GM21360 (cell line): ENCODE data around the gene PYGB.

ENCODE experiments used
- ATAC-seq: cut with Tn5 transposase; IDR thresholded peaks from one replicate; pipeline ENCODE4 v1.9.1; 2021; ENCODE audit warnings: mild to moderate bottlenecking, moderate library complexity; ENCODE audit not compliant: unreplicated experiment

The PYGB gene

GRCh38 chr20:25215521-25215920 lies 32.4 kb upstream of the PYGB start:
- ATAC-seq: no peak

GRCh38 chr20:25216199-25216945 lies 31.5 kb upstream of the PYGB start:
- no peak for ATAC-seq

GRCh38 chr20:25217161-25218108 lies 30.4 kb upstream of the PYGB start:
- no peak for ATAC-seq

GRCh38 chr20:25218109-25218486 lies 29.8 kb upstream of the PYGB start:
- no peak for ATAC-seq

GRCh38 chr20:25218492-25218891 lies 29.4 kb upstream of the PYGB start:
- no peak for ATAC-seq

- no peak for ATAC-seq
Observed at GRCh38 chr20:25219365-25219764, 28.5 kb upstream of the PYGB start.

GRCh38 chr20:25220021-25220730 lies 27.7 kb upstream of the PYGB start:
- ATAC-seq: no peak

- no peak for ATAC-seq
Observed at GRCh38 chr20:25220810-25221591, 26.9 kb upstream of the PYGB start.

GRCh38 chr20:25221592-25222460 lies 26.1 kb upstream of the PYGB start:
- ATAC-seq: no peak

- no peak for ATAC-seq
Observed at GRCh38 chr20:25222461-25223178, 25.3 kb upstream of the PYGB start.

GRCh38 chr20:25223179-25223661 lies 24.7 kb upstream of the PYGB start:
- ATAC-seq: no peak

GRCh38 chr20:25223765-25224720 lies 23.8 kb upstream of the PYGB start:
- ATAC-seq: no peak

GRCh38 chr20:25224941-25225340 lies 22.9 kb upstream of the PYGB start:
- no peak for ATAC-seq

GRCh38 chr20:25225642-25226432 lies 22.0 kb upstream of the PYGB start:
- ATAC-seq: no peak

- no peak for ATAC-seq
Observed at GRCh38 chr20:25226433-25227316, 21.2 kb upstream of the PYGB start.

- no peak for ATAC-seq
Observed at GRCh38 chr20:25227317-25227831, 20.5 kb upstream of the PYGB start.
